GM18502 (cell line): ENCODE data around the gene MBD6.

Experiments used
- ATAC-seq: cut with Tn5 transposase; IDR thresholded peaks from one replicate; pipeline ENCODE4 v1.9.1; 2021; ENCODE audit warnings: mild to moderate bottlenecking; ENCODE audit not compliant: unreplicated experiment, poor library complexity

MBD6 gene

GRCh38 chr12:57571926-57572762 is 49.5 kb downstream of the MBD6 start:
- ATAC-seq: no peak

GRCh38 chr12:57574795-57575194 is 52.2 kb downstream of the MBD6 start:
- no peak for ATAC-seq

GRCh38 chr12:57575771-57576612 is 53.4 kb downstream of the MBD6 start:
- ATAC-seq: no peak

- no peak for ATAC-seq
Measured at GRCh38 chr12:57576613-57577160, 54.1 kb downstream of the MBD6 start.

- ATAC-seq: no peak
Measured at GRCh38 chr12:57577981-57578758, 55.5 kb downstream of the MBD6 start.

- no peak for ATAC-seq
Measured at GRCh38 chr12:57579011-57579410, 56.4 kb downstream of the MBD6 start.
